Head of caudate nucleus (tissue), 42 donors: ENCODE measurements around the gene COQ9.
A peak's percentile ranks its signal among the peaks of the same experiment; 100 is the strongest.
"Not testable (repeated sequence)": the region's sequence is repeated elsewhere in the genome, so short reads cannot be mapped to it uniquely, and the experiment has no call there.

Source experiments
- DNase-seq, 42 donors: peaks; one replicate each; pipeline versions ENCODE4 v3.0.0 to v3.0.0-alpha.2; 2020 to 2021; ENCODE audit warnings: mixed read lengths in 7 of 42
- intact Hi-C: fragments of 100-400 bp; cut with DNase I; formaldehyde crosslinking; loops from one replicate; pipeline ENCODE4 v1.15.0; 2022

COQ9 gene

GRCh38 chr16:57423152-57423551 lies 24.1 kb upstream of the COQ9 start:
- DNase-seq, result peak in 1 of 42 donors; percentile 26
- intact Hi-C loops, result no loop called here

GRCh38 chr16:57424583-57424982 lies 22.7 kb upstream of the COQ9 start:
- intact Hi-C loops, result no loop called here
- peak in 1 of 42 donors; percentile 26 for DNase-seq

GRCh38 chr16:57426356-57426755 lies 20.9 kb upstream of the COQ9 start:
- intact Hi-C loops, result no loop called here
- no peak for DNase-seq

GRCh38 chr16:57427307-57427706 lies 20.0 kb upstream of the COQ9 start:
- no peak for DNase-seq
- intact Hi-C loops, result no loop called here

GRCh38 chr16:57427824-57428223 lies 19.5 kb upstream of the COQ9 start:
- intact Hi-C loops, result no loop called here
- no peak for DNase-seq

- intact Hi-C loops, result no loop called here
Observed at GRCh38 chr16:57430955-57431354, 16.3 kb upstream of the COQ9 start.

GRCh38 chr16:57432505-57432904 lies 14.8 kb upstream of the COQ9 start:
- intact Hi-C loops, result no loop called here
- DNase-seq, result no peak

More at GRCh38 chr16:57430955-57431354, 16.3 kb upstream of the COQ9 start:
- no peak for DNase-seq

GRCh38 chr16:57432989-57433388 lies 14.3 kb upstream of the COQ9 start:
- intact Hi-C loops, result no loop called here
- DNase-seq, result no peak

GRCh38 chr16:57434003-57434402 lies 13.3 kb upstream of the COQ9 start:
- no peak for DNase-seq
- intact Hi-C loops, result no loop called here

GRCh38 chr16:57435838-57436237 lies 11.4 kb upstream of the COQ9 start:
- no peak for DNase-seq
- intact Hi-C loops, result no loop called here

GRCh38 chr16:57439947-57440346 lies 7.3 kb upstream of the COQ9 start:
- intact Hi-C loops, DNase-seq: not testable (repeated sequence)

- DNase-seq, intact Hi-C loops: not testable (repeated sequence)
Observed at GRCh38 chr16:57440551-57440950, 6.7 kb upstream of the COQ9 start.

- DNase-seq, result no peak
- intact Hi-C loops, result no loop called here
Observed at GRCh38 chr16:57444711-57445110, 2.6 kb upstream of the COQ9 start.

GRCh38 chr16:57445510-57445909 lies 1.8 kb upstream of the COQ9 start:
- no peak for DNase-seq
- intact Hi-C loops, result no loop called here

- DNase-seq, result peak in 9 of 42 donors; percentile 5 to 41 (median 23)
Observed at GRCh38 chr16:57446531-57447185, 621 bp upstream of the COQ9 start.

GRCh38 chr16:57452021-57452420 lies 4.7 kb downstream of the COQ9 start:
- DNase-seq, result no peak
- intact Hi-C loops, result no loop called here

More at GRCh38 chr16:57446531-57447185, 621 bp upstream of the COQ9 start:
- intact Hi-C loops, result no loop called here

- peak; percentile 68 to 95 (median 89) for DNase-seq
- intact Hi-C loops, result no loop called here
Observed at GRCh38 chr16:57462209-57462977, 15.1 kb downstream of the COQ9 start, which contains the start of gene POLR2C. Gene POLR2C, plus strand, starts transcription at chr16:57462679. Its CDS starts 46 bp downstream, at chr16:57462725.

- no peak for DNase-seq
- intact Hi-C loops, result no loop called here
Observed at GRCh38 chr16:57462978-57463362, 15.7 kb downstream of the COQ9 start.

- intact Hi-C loops, result no loop called here
Observed at GRCh38 chr16:57464523-57464922, 17.2 kb downstream of the COQ9 start.

GRCh38 chr16:57468346-57468745 lies 21.1 kb downstream of the COQ9 start:
- no peak for DNase-seq
- intact Hi-C loops, result no loop called here

More at GRCh38 chr16:57464523-57464922, 17.2 kb downstream of the COQ9 start:
- no peak for DNase-seq

- no peak for DNase-seq
- intact Hi-C loops, result no loop called here
Observed at GRCh38 chr16:57469046-57469445, 21.8 kb downstream of the COQ9 start.
